ENCODE results near the gene BCO2. TPM values are rescaled to one million over a fixed set of nuclear protein-coding genes. Genes with fewer than 3 reads are reported as not detected.
A peak's percentile ranks its signal among the peaks of the same experiment; 100 is the strongest.

Gene BCO2, protein sequence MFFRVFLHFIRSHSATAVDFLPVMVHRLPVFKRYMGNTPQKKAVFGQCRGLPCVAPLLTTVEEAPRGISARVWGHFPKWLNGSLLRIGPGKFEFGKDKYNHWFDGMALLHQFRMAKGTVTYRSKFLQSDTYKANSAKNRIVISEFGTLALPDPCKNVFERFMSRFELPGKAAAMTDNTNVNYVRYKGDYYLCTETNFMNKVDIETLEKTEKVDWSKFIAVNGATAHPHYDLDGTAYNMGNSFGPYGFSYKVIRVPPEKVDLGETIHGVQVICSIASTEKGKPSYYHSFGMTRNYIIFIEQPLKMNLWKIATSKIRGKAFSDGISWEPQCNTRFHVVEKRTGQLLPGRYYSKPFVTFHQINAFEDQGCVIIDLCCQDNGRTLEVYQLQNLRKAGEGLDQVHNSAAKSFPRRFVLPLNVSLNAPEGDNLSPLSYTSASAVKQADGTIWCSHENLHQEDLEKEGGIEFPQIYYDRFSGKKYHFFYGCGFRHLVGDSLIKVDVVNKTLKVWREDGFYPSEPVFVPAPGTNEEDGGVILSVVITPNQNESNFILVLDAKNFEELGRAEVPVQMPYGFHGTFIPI
- 0.30 TPM for polyA plus RNA-seq

DNA sequence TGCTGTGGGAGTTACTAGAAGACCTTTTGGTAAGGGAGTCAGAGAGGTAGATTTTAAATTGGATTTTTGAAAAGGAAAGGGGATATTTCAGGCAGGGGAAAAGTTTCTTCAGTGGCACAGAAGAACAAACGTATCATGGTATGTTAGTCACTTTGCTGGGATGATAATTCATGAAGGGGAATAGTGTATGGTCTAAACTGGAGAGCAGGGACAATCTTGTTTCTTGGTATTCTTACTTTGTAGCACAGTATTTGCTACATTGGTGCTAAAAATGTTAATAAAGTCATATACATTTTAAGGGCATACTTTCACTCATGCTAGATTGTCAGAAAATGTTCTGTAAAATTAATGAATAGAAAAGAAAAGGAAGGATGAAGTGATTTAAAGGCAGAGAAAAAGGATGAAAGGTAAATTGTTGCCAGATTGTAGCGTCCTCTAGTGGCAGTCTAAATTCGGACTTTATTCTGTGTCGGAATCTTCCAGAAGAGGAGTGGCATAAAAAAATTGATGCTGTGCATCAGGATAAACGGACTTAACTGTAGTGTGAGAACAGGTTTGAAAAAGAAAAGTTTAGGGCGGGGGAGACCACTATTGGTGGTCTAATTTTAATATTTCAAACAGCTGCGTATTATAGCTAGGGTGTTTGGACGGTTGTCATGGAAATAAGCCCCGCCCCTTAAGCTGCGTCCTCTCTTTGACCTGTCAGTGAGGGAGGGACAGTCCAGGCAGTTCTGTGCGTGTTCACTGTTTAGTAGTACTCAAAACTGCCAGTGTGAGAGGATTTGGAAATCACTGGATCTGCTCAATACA, at the start of gene BCO2:
BCO2 (plus strand) TSS at position 724 of the 810 bp plus-strand sequence. CDS start 90 bp downstream, outside the sequence.
- Mint-ChIP-seq H3K4me1 (peaks cover 19 to 24% (median 22%) of the 10 kb centered on the region in 3 donors), H3K27ac (peak within 1 kb of the TSS in 2 of 3 donors; percentile 1 to 19), H3K4me3 (peak within 1 kb of the TSS in 3 of 4 donors; percentile 1 to 46 (median 13)), H3K27me3 (peaks cover 6% of the 10 kb centered on the region), H3K36me3 (peaks cover 2% of the 10 kb centered on the region), H3K9me3 (no peaks in the 10 kb centered on the region)

DNA sequence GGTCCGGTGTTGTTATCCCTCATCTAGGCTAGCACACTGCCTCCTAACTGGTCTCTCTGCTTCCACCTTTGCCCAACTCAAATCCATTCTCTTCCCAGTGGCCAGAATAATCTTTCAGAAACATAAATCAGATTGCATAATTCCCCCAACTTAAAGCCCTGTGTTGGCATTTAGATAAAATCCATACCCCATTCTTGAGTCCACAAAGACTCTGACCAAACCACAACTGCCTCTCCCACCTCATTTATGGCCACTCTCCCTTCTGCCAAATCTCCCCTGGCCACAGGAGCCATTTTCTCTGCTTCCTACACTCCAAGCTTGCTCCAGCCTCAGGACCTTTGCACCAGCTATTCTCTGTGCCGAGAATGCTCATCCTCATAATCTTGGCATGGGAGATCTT, 48.3 kb upstream of the BCO2 start:
- Mint-ChIP-seq H3K9me3 (no peaks in the 10 kb centered on the region), H3K36me3 (peaks cover 7% of the 10 kb centered on the region), H3K4me1 (no peaks in the 10 kb centered on the region), H3K4me3 (no peak overlapping the region), H3K27me3 (no peaks in the 10 kb centered on the region), H3K27ac (no peak overlapping the region)

DNA sequence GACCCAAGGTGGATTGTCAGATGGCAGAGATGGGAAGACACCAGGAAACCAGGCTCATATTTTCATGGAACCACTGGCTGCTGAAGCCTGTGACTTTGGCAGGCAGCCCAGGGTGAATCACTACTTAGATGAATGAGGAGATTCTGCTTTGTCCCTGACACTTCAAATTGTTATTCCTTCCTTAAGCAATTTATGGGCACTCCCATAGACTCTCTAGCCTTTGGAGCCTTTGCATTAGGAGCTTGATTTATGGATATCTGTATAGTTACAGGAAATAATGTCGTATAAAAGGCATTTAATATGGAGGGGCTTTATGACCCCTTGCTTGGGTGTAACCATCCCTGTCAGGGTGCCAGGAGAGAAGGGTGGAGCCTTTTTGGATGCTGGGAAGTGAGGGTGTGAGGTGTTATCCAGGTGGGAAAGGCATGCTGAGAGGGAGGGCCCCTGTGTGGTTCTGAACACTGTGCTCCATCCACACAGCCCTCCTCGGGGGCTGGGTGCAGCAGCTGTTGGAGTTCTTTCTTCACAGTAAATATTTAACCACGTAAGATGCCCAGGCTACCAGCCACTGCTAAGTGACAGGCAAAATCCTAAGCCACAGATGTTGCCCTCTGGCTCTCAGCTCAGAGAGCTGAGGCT, 46.7 kb upstream of the BCO2 start:
- no peak overlapping the region for H3K4me3 Mint-ChIP-seq

DNA sequence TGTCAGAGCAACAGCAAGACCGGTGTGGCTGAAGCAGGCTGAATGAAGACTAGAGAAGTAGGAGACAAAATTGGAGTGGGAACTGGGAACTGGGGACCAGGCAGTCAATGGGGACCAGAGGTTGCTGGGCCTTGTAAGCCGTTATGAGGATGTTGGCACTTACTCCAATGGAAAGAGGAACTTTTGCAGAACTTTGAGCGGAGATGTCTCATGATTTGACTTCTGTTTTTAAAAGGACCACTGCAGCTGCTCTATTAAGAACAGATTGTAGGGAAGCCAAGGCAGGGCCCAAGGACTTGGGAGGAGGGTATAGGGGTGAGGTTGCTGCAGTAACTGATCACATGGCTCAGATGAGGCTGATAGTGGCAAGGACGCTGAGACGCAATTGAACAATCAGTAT, 45.7 kb upstream of the BCO2 start:
- no peaks in the 10 kb centered on the region for H3K27me3 Mint-ChIP-seq
- H3K9me3 Mint-ChIP-seq: no peaks in the 10 kb centered on the region
- H3K4me3 Mint-ChIP-seq: no peak overlapping the region
- peak overlapping the region in 1 of 3 donors; percentile 34 for H3K27ac Mint-ChIP-seq
- peaks cover 7% of the 10 kb centered on the region for H3K36me3 Mint-ChIP-seq
- no peaks in the 10 kb centered on the region for H3K4me1 Mint-ChIP-seq

More for the DNA sequence above, 46.7 kb upstream of the BCO2 start:
- H3K9me3 Mint-ChIP-seq: no peaks in the 10 kb centered on the region
- no peaks in the 10 kb centered on the region for H3K27me3 Mint-ChIP-seq
- peaks cover 7% of the 10 kb centered on the region for H3K36me3 Mint-ChIP-seq
- no peaks in the 10 kb centered on the region for H3K4me1 Mint-ChIP-seq
- no peak overlapping the region for H3K27ac Mint-ChIP-seq

DNA sequence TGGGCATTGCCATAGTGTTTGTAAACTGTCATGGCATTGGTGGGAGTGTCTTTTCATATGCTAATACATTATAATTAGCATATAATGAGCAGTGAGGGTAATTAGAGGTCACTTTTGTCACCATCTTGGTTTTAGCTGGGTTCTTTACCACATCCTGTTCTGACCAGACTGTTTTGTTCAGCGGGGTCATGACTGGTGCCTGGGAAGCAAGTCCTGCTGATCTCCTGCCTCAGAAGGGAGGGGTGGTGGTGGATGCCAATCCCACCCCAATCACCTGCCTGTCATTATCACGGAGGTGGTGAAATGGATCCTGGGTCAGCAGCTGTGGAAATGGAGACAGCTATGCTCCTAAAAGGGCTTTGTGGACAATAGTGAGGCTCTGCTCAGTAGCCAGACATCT, 42.6 kb upstream of the BCO2 start:
- Mint-ChIP-seq H3K27ac (no peak overlapping the region), H3K27me3 (no peaks in the 10 kb centered on the region), H3K36me3 (no peaks in the 10 kb centered on the region), H3K4me3 (no peak overlapping the region), H3K4me1 (no peaks in the 10 kb centered on the region), H3K9me3 (no peaks in the 10 kb centered on the region)

DNA sequence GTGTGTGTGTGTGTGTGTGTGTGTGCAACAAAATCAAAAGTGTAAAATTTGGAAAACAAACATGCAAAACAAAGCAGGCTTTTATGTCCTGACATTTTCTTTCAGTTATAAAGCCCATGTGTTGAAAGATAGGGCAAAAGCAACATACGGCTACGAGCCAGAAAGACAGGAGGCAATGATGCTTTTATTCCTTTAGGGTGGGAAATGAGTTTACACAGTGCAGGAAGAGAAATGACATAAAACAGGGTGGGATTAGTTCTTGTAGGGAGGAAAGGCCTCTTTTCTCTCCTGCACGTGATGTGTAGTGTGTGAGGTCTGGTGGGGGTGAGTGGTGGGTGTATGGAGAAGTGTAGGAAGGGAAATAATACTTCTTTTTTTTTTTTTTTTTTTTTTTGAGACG, 40.8 kb upstream of the BCO2 start:
- Mint-ChIP-seq H3K27me3 (no peaks in the 10 kb centered on the region), H3K4me1 (no peaks in the 10 kb centered on the region), H3K36me3 (no peaks in the 10 kb centered on the region), H3K27ac (no peak overlapping the region), H3K4me3 (no peak overlapping the region), H3K9me3 (no peaks in the 10 kb centered on the region)

DNA sequence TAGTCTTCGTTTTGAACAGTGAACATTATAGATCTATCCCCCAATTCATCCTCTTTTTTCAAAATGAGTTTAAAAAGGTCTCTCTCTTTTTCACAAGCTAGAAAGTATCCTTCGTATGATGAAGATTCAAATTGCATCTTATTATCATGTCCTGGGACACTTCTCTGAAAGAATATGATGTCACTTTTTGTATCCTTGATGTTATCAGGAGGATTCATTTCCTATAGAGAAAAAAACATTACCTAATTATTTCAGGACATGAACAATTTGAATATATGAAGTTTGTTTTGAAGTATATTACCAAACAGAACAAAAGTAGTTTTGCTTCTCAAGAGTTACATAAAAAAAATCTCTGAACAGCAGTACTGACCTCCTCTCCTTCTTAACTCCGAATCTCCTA, 31.7 kb upstream of the BCO2 start:
- peaks cover 7% of the 10 kb centered on the region for H3K36me3 Mint-ChIP-seq
- H3K27me3 Mint-ChIP-seq: no peaks in the 10 kb centered on the region
- H3K4me1 Mint-ChIP-seq: no peaks in the 10 kb centered on the region
- H3K4me3 Mint-ChIP-seq: no peak overlapping the region
- H3K9me3 Mint-ChIP-seq: peaks cover 0 to 6% (median 2%) of the 10 kb centered on the region in 3 donors
- H3K27ac Mint-ChIP-seq: no peak overlapping the region

DNA sequence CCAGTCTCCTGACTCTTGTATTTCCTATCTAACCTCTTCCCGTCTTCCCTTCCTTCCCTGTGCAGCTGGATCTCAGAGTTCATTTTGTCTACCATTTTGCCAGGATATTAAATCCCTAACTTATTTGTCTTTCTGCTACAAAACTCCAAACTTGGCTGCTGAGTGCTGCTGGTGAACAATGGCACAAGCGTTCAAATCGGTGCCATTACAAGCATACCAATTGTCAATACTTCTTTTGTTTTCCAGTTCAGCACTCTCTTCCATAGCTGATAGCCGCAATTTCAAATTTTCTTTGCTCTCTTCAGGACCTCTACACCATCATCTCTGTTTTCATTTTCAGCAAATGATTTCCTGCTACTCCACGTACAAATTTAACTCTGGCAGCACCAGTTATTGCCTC, 24.8 kb upstream of the BCO2 start:
- Mint-ChIP-seq H3K4me3 (no peak overlapping the region), H3K27ac (no peak overlapping the region), H3K27me3 (no peaks in the 10 kb centered on the region), H3K36me3 (no peaks in the 10 kb centered on the region), H3K4me1 (no peaks in the 10 kb centered on the region), H3K9me3 (no peaks in the 10 kb centered on the region)

DNA sequence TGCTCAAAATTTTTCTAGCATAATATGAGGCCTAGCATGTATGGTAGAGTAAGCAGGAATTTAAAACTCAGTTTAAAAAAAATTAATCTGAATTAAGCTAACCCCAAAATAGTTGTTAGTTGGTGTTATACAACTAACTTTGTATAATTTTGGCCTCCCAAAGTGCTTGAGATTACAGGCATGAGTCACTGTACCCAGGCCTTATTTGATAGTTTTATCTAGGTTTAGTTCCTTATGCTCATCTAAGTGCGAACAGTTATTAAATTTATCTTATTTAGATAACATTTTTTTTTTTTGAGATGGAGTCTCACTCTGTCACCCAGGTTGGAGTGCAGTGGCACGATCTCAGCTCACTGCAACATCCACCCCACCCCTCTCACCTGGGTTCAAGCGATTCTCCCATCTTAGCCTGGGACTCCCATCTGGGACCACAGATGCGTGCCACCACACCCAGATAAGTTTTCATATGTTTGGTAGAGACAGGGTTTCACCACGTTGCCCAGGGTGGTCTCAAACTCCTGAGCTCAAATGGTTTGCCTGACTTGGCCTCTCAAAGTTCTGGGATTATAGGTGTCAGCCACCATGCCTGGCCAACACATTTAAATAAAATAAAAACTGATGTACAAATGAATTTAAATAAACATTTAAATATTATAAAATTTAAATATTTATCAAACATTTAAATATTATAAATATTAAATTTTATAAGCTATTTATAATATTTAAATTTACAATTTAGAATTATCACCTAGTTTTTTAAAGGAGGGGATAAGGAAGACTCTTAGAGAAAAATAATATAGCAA, 19.0 kb upstream of the BCO2 start:
- Mint-ChIP-seq H3K4me3 (no peak overlapping the region), H3K36me3 (no peaks in the 10 kb centered on the region), H3K27me3 (no peaks in the 10 kb centered on the region), H3K27ac (no peak overlapping the region), H3K4me1 (peaks cover 0 to 5% (median 0%) of the 10 kb centered on the region in 3 donors), H3K9me3 (no peaks in the 10 kb centered on the region)

DNA sequence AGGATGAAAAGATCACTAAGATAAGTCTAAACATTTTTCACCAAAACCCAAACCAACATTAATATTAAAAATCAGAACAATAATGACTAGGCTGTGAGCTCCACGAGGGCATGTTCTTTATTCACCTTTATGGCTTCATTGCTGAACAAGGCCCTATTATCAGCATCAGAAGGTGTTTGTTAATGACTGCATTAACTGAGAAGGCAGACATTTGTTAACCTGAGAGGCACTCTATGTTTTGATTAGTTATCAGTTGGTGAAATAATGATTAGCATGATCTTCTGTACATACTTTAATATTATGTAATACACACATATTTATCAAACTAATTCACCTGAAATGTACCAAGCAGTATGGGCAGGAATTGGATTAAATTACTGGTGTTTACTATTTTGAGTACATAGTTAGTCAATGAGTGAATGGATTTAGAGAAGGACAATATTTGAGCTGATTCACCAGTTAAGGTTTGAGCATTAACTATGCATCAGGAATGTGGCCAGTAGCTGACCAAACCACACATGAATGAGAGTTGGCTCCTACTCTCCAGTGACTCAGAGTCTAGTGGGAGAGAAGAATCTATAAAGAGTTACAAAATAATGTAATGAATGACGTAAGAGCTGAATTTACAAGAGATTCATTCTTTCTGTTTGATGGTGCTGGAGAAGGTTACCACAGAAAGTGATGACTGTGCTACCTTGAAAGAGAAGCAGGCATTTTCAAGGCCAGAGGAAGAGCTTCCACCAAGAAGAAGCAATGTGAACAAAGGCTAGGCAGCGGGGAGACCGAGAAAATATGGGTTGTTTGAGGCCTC, 18.2 kb upstream of the BCO2 start:
- Mint-ChIP-seq H3K4me1 (peaks cover 0 to 5% (median 0%) of the 10 kb centered on the region in 3 donors), H3K4me3 (no peak overlapping the region), H3K27ac (no peak overlapping the region), H3K36me3 (no peaks in the 10 kb centered on the region), H3K9me3 (peaks cover 0 to 1% (median 0%) of the 10 kb centered on the region in 3 donors), H3K27me3 (peaks cover 2% of the 10 kb centered on the region)

DNA sequence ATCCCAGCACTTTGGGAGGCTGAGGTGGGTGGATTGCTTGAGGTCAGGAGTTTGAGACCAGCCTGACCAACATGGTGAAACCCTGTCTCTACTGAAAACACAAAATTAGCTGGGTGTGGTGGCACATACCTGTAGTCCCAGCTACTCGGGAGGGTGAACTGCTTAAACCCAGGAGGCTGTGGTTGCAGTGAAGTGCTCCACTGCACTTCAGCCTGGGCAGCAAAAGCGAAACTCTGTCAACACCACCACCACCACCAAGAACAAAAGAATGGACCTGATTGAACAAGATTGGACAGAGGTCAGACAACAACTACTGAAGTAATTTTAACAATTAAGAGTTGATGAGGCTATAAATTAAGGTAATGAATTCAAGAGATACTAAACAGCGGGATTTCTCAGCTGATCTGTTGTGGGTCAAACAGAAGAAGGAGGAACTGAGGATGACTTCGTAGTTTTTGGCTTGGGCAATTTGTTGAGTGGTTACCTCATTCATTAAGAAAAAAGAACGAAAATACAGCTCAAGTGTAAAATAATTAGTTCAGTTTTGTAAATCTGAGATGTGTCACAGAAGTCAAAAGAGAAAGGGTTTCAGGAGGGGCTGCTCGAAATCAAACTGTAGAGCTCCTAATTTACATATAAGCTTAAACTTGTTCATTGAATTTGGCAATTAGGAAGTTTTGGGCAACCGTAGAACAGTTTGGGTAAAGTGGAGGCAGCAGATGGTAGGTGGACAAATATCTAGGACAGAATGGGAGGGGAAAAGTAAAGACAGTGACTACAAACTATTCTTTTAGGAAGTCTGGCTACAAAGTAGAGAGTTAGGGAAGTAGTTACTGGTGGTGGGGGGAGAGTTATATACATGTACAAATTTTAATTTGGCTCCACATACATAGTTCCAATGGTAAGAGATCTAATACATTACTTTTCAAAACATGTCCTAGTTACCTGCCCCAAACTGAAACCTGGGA, 15.9 kb upstream of the BCO2 start:
- Mint-ChIP-seq H3K27me3 (peaks cover 11% of the 10 kb centered on the region), H3K9me3 (peaks cover 0 to 1% (median 0%) of the 10 kb centered on the region in 3 donors), H3K36me3 (no peaks in the 10 kb centered on the region), H3K27ac (no peak overlapping the region), H3K4me3 (no peak overlapping the region), H3K4me1 (peaks cover 0 to 5% (median 0%) of the 10 kb centered on the region in 3 donors)

DNA sequence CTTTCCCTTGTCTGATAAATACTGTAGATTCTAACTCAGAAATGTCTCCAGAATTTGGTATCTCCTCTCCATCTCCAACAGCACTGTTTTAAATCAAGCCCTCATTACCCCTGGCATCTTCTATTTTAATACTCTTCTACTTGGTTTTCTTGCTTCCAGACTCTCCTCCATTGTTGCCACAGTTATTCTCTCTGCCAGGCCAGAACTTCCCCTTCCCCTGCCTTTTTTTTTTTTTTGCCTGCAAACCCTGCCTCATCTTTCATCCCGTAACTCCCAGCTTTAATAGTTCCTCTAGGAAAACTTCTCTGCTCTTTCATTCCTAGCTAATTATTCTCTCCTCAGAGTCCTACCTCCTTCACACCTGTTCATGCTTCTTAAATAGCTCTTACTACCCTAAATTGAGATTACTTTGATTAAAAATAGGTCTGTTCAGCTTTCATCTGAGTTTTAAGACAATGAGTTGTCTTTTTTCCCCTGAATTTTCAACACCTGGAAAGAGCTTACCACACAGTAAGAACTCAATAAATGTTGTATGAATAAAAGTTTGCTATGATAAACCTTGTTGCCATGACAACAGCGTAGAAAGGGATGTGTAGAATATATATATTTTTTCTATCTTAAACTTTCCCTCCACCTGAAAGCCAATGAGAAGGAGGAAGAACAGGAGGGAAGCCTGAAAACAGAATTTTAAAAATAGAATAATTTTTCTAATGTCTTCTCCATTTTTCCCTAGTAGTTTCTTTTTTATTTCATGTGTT, 15.0 kb upstream of the BCO2 start:
- no peak overlapping the region for H3K4me3 Mint-ChIP-seq
- no peaks in the 10 kb centered on the region for H3K36me3 Mint-ChIP-seq
- peaks cover 0 to 1% (median 0%) of the 10 kb centered on the region in 3 donors for H3K9me3 Mint-ChIP-seq
- peaks cover 0 to 7% (median 0%) of the 10 kb centered on the region in 3 donors for H3K4me1 Mint-ChIP-seq
- no peak overlapping the region for H3K27ac Mint-ChIP-seq
- H3K27me3 Mint-ChIP-seq: peaks cover 11% of the 10 kb centered on the region
